ENCODE data around the gene SLC2A11.
"Not testable (repeated sequence)": the region's sequence is repeated elsewhere in the genome, so short reads cannot be mapped to it uniquely, and the experiment has no call there.

DNA sequence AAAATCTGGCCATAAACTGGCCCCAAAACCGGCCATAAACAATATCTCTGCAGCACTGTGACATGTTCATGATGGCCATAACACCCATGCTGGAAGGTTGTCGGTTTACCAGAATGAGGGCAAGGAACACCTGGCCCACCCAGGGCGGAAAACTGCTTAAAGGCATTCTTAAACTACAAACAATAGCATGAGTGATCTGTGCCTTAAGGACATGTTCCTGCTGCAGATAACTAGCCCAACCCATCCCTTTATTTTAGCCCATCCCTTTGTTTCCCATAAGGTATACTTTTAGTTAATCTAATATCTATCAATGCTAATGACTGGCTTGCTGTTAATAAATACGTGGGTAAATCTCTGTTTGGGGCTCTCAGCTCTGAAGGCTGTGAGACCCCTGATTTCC lies 42.6 kb downstream of the SLC2A11 start:
- TF ChIP-seq, protein P1, sequence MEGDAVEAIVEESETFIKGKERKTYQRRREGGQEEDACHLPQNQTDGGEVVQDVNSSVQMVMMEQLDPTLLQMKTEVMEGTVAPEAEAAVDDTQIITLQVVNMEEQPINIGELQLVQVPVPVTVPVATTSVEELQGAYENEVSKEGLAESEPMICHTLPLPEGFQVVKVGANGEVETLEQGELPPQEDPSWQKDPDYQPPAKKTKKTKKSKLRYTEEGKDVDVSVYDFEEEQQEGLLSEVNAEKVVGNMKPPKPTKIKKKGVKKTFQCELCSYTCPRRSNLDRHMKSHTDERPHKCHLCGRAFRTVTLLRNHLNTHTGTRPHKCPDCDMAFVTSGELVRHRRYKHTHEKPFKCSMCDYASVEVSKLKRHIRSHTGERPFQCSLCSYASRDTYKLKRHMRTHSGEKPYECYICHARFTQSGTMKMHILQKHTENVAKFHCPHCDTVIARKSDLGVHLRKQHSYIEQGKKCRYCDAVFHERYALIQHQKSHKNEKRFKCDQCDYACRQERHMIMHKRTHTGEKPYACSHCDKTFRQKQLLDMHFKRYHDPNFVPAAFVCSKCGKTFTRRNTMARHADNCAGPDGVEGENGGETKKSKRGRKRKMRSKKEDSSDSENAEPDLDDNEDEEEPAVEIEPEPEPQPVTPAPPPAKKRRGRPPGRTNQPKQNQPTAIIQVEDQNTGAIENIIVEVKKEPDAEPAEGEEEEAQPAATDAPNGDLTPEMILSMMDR (IDR thresholded peaks at IDR 0.05), result not testable (repeated sequence)
- TF ChIP-seq POLR2A, POLR2AphosphoS5 (IDR thresholded peaks at IDR 0.05): not testable (repeated sequence)

Measured in stomach (tissue), 4 donors.